Activated T-helper 9 cell treated with anti-CD3 and anti-CD28 coated beads, Interleukin-2, amount 50 U/mL, for 16 hours (primary cell): Measurements from ENCODE around the gene RFX8.
"Not testable (repeated sequence)": the region's sequence is repeated elsewhere in the genome, so short reads cannot be mapped to it uniquely, and the experiment has no call there.

Experiments used
- DNase-seq: peaks from one replicate; pipeline ENCODE4 v3.0.0-alpha.2; 2020; ENCODE audit warnings: low read depth

RFX8 gene

GRCh38 chr2:101474731-101475384 lies at the start of gene RFX8:
RFX8 (minus strand) TSS chr2:101475112; CDS start chr2:101466848, 8,264 bp downstream.
- peak; percentile 24 for DNase-seq

- DNase-seq: no peak
Measured at GRCh38 chr2:101521487-101521886, 46.6 kb upstream of the RFX8 start.

DNA sequence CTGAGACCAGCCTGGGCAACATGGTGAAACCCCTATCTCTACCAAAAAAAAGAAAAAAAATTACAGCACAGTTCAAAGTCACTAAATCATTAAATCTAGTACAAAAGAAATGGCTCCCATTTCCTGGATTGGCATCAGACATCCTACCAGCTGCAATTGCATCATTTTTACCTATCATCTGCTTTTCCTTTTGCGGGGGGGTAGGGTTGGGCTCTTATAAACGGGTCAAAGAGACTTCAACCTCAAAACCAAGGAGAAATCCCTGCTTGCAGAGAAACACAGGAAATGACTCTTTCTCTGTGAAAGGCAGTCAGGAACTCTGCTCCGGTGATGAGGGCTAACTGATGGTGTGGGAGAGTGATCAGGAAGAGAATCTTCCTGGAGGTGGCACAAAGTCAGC lies 45.3 kb upstream of the RFX8 start:
- DNase-seq: no peak

- no peak for DNase-seq
Measured at GRCh38 chr2:101518578-101519492, 43.9 kb upstream of the RFX8 start.

GRCh38 chr2:101517758-101518271 lies 42.9 kb upstream of the RFX8 start:
- DNase-seq: no peak

GRCh38 chr2:101516823-101517690 lies 42.1 kb upstream of the RFX8 start:
- DNase-seq: no peak

DNA sequence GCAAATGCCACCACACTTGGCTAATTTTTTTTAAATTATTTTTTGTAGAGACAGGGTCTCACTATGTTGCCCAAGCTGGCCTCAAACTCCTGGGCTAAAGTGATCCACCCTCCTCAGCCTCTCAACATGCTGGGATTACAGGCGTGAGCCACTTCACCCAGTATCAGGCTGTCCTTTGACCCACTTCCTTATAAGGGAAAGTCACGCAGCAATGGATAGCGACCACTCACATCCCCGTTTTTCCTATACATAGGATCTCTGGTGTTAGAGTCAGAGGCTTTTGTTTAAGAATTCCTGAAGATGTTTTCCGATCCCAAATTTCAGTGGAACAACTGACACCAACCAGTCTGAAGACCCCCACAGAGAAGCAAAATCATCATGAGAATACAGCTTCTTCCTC lies 41.4 kb upstream of the RFX8 start:
- no peak for DNase-seq

DNA sequence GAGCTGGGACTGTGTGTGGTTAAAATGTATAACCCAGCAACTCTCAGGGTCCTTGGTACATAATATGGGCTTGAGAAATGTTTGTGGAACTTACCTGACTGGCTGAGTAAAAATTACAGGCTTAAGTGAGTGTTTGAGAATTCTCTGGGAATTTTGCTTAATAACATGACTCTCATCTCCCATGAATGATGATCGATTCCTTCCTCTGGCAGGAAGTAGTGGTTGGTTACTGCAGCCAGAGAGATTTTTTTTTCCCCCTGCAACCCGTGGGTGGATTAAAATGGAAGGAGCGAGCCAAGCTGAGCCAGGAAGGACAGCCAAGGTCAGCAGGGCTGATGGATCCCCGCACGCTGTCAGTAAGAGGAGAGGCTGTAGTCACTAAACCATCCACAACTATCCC lies 40.6 kb upstream of the RFX8 start:
- DNase-seq: no peak

- DNase-seq: no peak
Measured at GRCh38 chr2:101512993-101513392, 38.1 kb upstream of the RFX8 start.

GRCh38 chr2:101511381-101511780 lies 36.5 kb upstream of the RFX8 start:
- no peak for DNase-seq

DNA sequence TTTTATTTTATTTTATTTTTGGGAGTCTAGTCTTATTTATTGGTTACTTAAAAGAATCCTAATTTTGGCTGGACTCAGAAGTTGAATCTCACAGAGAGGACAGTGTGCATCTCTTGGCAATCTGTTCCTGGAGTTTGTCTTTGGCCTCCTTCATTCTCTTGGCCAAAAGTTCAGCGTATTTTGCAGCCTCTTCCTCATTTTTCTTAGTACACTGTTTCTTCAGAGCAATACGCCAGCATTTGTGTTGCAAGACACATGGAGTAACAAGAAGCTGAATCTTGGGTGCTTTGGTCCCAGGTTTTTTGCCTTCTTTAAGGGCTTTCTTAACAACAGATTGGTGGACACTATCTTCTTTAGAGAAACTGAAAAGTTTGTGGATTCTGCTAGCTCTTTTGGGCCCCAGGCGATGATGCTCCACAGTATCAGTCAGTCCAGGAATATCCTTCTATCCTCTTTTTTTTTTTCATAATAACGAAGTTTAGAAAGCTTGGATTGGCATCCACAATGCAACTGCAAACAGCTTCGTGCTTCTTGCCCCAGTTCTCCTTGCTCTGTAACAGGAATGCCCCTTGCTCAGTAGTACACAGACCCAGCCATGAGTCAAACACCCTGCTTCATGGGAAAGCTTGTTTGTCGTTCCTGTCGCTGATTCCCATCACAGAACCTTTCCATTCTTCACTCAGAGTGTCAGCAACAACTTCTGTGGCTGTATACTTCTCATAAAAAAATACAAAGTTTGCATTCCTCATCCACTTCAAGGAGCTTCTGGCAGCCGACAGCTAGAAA lies 34.8 kb upstream of the RFX8 start:
- DNase-seq: no peak

DNA sequence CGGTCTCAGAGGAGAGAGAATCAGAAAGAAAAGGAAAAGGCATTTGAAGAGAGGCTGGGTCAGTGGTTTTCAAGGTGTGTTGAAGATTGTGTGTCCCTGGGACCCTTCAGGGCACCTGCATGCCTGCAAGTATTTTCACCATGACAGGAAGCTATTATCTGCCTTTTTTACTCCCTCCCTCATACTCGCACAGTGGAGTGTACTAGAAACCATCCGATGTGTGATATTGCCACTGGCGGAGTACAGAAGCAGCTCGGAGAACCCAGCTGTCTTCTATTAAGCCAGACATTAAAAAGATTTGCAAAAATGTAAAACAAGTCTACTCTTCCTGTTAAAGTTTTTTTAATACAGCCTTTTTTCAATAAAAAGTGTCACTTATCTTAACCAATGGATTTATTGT lies 33.7 kb upstream of the RFX8 start:
- no peak for DNase-seq

DNA sequence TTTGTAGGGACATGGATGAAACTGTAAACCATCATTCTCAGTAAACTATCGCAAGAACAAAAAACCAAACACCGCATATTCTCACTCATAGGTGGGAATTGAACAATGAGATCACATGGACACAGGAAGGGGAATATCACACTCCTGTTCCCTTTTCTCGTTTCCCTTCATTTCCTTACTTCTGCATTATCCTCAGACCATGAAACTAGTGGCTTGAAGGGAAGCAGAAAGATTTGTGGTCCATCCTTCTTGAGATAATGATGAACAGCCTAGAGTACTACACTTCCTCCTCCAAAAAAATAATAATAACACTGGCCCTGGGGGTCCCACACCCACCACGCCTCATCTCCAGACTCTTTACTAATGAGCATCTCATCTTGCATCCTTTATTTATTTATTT lies 30.4 kb upstream of the RFX8 start:
- not testable (repeated sequence) for DNase-seq

GRCh38 chr2:101504744-101505143 lies 29.8 kb upstream of the RFX8 start:
- DNase-seq: not testable (repeated sequence)

DNA sequence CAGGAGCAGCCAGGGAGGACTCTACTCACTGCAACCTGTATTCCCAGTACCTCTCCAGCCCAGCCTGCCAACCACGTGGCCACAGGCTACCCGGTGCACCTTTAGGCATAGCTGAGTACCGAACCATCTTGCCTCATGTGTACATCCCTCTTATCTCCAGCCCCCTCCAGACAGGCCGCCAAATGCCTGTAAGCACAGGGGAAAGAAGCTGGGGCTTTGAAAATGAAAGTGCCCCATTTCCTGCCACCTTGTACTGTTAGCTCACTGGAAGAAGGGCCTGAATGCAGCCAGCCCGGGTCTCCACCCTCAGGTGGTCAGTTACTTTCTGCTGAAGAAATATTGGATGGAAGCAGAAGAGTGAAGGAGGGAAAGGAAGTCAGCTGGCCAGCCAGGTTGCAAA lies 27.2 kb upstream of the RFX8 start:
- DNase-seq: no peak

DNA sequence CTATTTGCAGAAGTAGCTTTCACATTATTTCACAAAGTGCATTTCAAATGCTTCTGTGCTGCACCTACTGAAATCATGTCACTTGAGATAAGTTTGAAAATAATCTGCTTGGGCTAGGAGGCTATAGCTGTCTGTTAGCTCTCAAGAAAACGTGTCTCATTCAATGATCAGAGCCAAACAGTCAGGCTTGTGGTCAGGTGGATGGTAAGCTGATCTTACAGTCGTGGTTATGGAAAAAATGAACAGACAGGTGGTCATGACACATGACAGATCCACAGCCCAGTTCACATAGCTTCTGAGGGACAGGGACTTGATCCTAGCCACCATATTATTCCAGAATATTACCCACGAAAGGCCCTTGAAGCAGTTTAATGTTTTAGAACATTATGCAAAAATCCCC lies 26.5 kb upstream of the RFX8 start:
- no peak for DNase-seq

DNA sequence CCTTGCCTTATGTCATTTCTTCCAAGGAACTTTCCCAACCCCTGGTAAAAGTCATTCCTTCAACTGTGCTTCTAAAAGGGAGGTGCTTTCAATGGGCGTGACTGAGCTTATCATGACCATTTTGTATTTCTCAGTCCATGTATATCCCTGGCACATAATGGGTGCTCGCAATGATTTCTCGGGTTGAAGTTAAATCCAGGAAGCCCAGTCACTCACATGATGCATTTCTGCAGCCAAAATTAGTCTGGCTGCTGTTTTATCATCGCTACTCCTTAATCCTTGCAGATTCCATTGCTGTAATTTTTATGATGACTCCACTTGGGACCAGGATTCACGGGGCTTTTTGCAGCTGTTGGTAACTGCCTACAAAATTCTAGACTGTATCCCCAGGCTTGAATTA lies 25.9 kb upstream of the RFX8 start:
- no peak for DNase-seq

DNA sequence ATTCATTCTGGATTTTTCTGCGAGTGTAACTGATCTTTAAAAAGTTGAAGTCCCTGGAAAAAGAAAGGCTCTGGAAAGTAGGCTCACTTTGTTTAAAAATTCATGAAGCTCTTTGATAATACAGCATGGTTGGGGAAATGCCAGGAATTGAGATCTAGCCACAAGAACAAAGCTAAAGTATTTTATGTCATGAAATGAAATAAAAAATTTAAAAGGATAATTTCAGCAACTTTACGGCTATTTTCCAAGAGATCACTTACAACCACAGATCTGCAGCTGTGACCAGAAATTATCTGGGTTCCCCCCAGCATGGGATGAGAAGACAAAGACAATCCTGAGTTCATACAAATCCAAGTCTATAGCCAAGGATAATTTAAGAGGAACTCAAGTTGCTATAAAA lies 25.3 kb upstream of the RFX8 start:
- no peak for DNase-seq

DNA sequence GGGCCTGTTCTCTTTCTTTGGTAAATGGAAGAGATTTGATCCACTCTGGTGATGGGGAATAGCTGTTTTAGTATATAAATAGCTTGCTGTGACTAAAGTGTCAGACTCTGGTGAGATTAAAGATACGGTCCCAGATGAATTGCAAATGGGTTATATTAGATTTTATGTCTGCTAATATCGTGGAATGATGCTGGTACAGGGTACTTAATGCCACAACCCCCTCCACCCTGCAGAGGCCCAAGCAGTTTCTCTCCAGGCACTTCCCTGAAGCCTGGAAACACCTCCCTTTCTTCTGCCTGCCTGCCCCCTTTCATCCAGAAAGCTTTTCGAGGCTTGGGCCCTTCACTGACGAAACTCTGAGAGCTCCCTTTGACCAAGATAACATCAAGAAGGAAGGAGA lies 21.4 kb upstream of the RFX8 start:
- no peak for DNase-seq

GRCh38 chr2:101492936-101493473 lies 18.1 kb upstream of the RFX8 start:
- DNase-seq: no peak

- DNase-seq: no peak
Measured at GRCh38 chr2:101486994-101487393, 12.1 kb upstream of the RFX8 start.
